Upper lobe of left lung (tissue), 6 donors: ENCODE measurements around the gene ATOH8. TPM values are rescaled to one million over a fixed set of nuclear protein-coding genes. Genes with fewer than 3 reads are reported as not detected.
A peak's percentile ranks its signal among the peaks of the same experiment; 100 is the strongest.
"Not testable (repeated sequence)": the region's sequence is repeated elsewhere in the genome, so short reads cannot be mapped to it uniquely, and the experiment has no call there.

ENCODE experiments used
- ATAC-seq, 2 donors: fragments of 200-7000 bp; cut with Tn5 transposase; one replicate each; pipeline ENCODE4 v1.9.1; 2022; ENCODE audit warnings: mild to moderate bottlenecking in 2 of 2, moderate library complexity in 2 of 2; ENCODE audit not compliant: low FRiP score in 2 of 2
- DNase-seq, 2 donors: peaks; one replicate each; pipeline ENCODE4 v3.0.0-alpha.2; 2019 to 2020
- H3K27ac ChIP-seq, 4 donors: fragments of 200-600 bp; sonication (generic); one replicate each; pipeline ENCODE4 v1.5.1; 2016 to 2019
- H3K27me3 ChIP-seq, 4 donors: fragments of 200-600 bp; sonication (generic); one replicate each; pipeline ENCODE4 v1.5.1; 2017 to 2019
- H3K36me3 ChIP-seq, 4 donors: fragments of 200-600 bp; sonication (generic); one replicate each; pipeline ENCODE4 v1.5.1; 2016 to 2019
- H3K4me1 ChIP-seq, 4 donors: fragments of 200-600 bp; sonication (generic); one replicate each; pipeline ENCODE4 v1.5.1; 2018 to 2019
- H3K4me3 ChIP-seq, 4 donors: fragments of 200-600 bp; sonication (generic); one replicate each; pipeline ENCODE4 v1.5.1; 2017 to 2019; ENCODE audit warnings: mild to moderate bottlenecking in 2 of 4, moderate library complexity in 1 of 4
- H3K9me3 ChIP-seq, 4 donors: fragments of 200-600 bp; sonication (generic); one replicate each; pipeline ENCODE4 v1.5.1; 2018 to 2019
- CTCF ChIP-seq, 6 experiments: fragments of 450-650 bp in 4 of 6; fragments of 200-600 bp in 2 of 6; sonication (generic) in 2 of 6; IDR thresholded peaks; one replicate each; pipeline ENCODE4 v1.5.1; 2016 to 2019; ENCODE audit warnings: antibody characterized with exemption in 6 of 6
- EP300 ChIP-seq, 4 donors: sonication (generic); formaldehyde crosslinking; IDR thresholded peaks; one replicate each; pipeline ENCODE4 v1.5.1; 2017; ENCODE audit warnings: antibody characterized with exemption in 4 of 4, control low read depth in 2 of 4
- POLR2A ChIP-seq, 4 donors: fragments of 450-650 bp; IDR thresholded peaks; one replicate each; pipeline ENCODE4 v1.5.1; 2016 to 2017; ENCODE audit warnings: antibody characterized with exemption in 4 of 4, mild to moderate bottlenecking in 2 of 4
- POLR2AphosphoS5 ChIP-seq, 2 donors: sonication (generic); formaldehyde crosslinking; IDR thresholded peaks; one replicate each; pipeline ENCODE4 v1.5.1; 2017; ENCODE audit warnings: antibody characterized with exemption in 2 of 2
- WGBS, 2 donors: methylation state at CpG; one replicate each; pipeline ENCODE4 v1.1.5; 2017 to 2018; 5-methylcytosine and 5-hydroxymethylcytosine counted together
- total RNA-seq, 6 donors: library from RNA; depleted of rRNA in 4 of 6; stranded (reverse); fragments of >200 nt in 4 of 6; gene quantifications; one replicate each; pipeline versions ENCODE4 v1.1.0 to v1.2.1, GENCODE V29; 2016 to 2021
- donor health status: DM: no; HTN: no; CAD: no; lungs with moderate emphysema.
- donor health status: DM: no; HTN: yes; CAD: no; lungs with severe emphysema.

The ATOH8 gene
- total RNA-seq, 6 donors from 2014 or later, result 60.2 to 121 (median 85.1) TPM

DNA sequence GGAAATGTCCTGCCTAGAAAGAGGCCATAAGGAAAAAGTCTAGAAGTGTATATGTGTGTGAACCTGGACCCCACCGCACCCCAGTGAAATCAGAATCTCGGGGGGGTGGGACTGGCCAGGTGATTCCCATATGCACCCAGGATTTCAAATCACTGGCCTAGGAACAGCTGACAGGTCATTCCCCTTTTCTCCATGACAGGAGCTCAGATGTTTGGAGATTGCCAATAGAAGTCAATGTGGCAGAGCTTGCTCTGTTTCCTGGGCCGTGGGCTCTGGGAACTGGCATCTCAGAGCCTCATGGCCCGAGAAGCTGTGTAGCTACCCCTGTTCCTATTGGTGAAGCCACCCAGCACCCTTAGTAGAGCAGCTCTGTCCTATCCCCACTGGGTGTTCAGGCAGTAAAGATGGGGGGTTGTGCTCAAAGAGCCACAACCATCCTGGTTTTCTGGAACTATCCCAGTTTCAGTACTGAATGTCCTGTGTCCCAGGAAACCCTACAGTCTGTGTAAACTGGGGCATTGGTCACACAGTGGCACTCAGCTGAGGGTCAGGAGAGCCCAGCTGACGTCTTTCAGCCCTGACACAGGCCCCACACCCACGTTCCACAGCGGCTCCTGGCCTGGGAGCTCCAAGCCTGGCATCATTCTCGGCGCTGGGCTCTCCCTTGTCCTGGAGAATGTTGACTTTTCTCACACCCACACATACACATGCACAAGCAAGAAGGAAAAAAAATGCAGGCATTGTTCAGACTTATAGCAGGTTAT is 40.8 kb upstream of the ATOH8 start:
- WGBS, 2 donors, result 45 to 46% methylated on average over 7 to 9 of the region's 9 CpGs
- Histone ChIP-seq H3K27ac (peak overlapping the region; percentile 94 to 98 (median 96)), H3K4me1 (peaks cover 64 to 89% (median 77%) of the 10 kb centered on the region in 4 donors), H3K36me3 (no peaks in the 10 kb centered on the region), H3K9me3 (no peaks in the 10 kb centered on the region), H3K27me3 (no peaks in the 10 kb centered on the region), H3K4me3 (peak overlapping the region in 3 of 4 donors; percentile 38 to 44 (median 39))
- ATAC-seq, result peak; percentile 65 to 84
- TF ChIP-seq EP300 (IDR thresholded peaks at IDR 0.05) (peak; percentile 92 to 100 (median 100)), POLR2AphosphoS5 (IDR thresholded peaks at IDR 0.05) (peak; percentile 93 to 98), CTCF (IDR thresholded peaks at IDR 0.05) (no peak), POLR2A (IDR thresholded peaks at IDR 0.05) (peak in 3 of 4 donors; percentile 26 to 87 (median 69))
- DNase-seq, result peak; percentile 83 to 97

DNA sequence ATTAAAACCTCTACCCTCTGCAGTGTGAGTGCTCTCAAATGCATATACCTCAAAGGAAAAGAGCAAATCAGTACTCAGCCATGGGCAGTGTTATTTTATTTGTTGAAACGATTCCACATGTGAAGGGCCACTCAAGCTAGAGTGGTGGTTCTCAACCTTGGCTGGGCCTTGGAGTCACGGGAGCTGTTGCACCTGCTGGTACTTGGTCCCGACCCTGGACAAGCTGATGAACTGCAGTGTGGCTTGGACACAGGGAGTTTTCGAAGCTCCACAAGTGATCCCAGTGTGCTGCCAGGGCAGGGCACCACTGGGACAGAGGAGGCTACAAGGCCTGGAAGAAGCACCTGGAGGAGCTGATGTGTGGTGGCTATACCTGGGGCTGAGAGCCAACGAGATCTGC is 40.0 kb upstream of the ATOH8 start:
- Histone ChIP-seq H3K27me3 (no peaks in the 10 kb centered on the region), H3K36me3 (no peaks in the 10 kb centered on the region), H3K4me1 (peaks cover 58 to 81% (median 70%) of the 10 kb centered on the region in 4 donors), H3K4me3 (no peak overlapping the region), H3K9me3 (no peaks in the 10 kb centered on the region), H3K27ac (peak overlapping the region; percentile 94 to 98 (median 96))
- WGBS, 2 donors, result 71 to 83% methylated on average over 5 of the region's 5 CpGs
- ATAC-seq, result peak in 1 of 2 donors; percentile 54
- peak; percentile 54 to 99 (median 88) for TF ChIP-seq EP300 (IDR thresholded peaks at IDR 0.05)
- TF ChIP-seq POLR2A (IDR thresholded peaks at IDR 0.05), result peak in 1 of 4 donors; percentile 59
- peak; percentile 79 to 90 for TF ChIP-seq POLR2AphosphoS5 (IDR thresholded peaks at IDR 0.05)
- peak in 1 of 6 experiments; percentile 39 for TF ChIP-seq CTCF (IDR thresholded peaks at IDR 0.05)
- DNase-seq, result peak in 1 of 2 donors; percentile 92

DNA sequence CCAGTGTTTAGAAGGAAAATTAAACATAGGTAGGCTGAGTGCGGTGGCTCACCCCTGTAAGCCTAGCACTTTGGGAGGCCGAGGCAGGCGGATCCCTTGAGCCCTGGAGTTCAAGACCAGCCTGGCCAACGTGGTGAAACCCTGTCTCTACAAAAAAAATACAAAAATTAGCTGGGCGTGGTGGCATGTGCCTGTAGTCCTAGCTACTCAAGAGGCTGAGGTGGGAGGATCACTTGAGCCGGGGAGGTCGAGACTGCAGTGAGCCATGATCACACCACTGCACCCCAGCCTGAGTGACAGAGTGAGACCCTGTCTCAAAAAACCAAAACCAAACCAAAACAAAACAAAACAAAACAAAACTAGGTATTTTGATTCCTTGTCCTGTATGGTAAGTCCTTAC is 39.4 kb upstream of the ATOH8 start:
- Histone ChIP-seq H3K27ac (peak overlapping the region; percentile 94 to 98 (median 96)), H3K4me1 (peaks cover 52 to 79% (median 64%) of the 10 kb centered on the region in 4 donors)
- H3K9me3 ChIP-seq, H3K27me3 ChIP-seq, H3K36me3 ChIP-seq, H3K4me3 ChIP-seq, ATAC-seq: not testable (repeated sequence)
- 62 to 71% methylated on average over 7 of the region's 7 CpGs for WGBS, 2 donors
- DNase-seq, result peak in 1 of 2 donors; percentile 51

DNA sequence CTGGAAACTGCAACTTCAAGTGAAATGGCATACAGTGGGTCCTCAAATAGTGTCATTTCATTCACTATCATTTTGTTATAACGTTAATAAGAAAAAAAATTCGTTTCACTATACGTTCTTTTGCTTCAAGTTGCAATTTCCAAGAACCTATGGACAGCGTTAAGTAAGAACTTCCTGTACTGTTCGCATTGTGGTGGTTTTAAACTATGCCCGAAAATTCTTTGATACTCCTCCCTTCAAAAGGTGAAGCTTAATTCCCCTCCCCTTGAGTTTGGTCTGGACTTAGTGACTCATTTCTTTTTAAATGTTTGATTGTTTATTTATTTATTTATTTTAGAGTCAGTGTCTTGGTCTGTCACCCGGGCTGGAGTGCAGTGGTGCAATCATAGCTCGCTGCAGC is 39.0 kb upstream of the ATOH8 start:
- peak overlapping the region; percentile 94 to 98 (median 96) for H3K27ac ChIP-seq
- DNase-seq (no peak), ATAC-seq (no peak)
- WGBS, 2 donors, result 44 to 58% methylated on average over 8 of the region's 8 CpGs
- no peaks in the 10 kb centered on the region for H3K9me3 ChIP-seq
- no peak overlapping the region for H3K4me3 ChIP-seq
- TF ChIP-seq POLR2A (IDR thresholded peaks at IDR 0.05), result no peak
- no peak for TF ChIP-seq EP300 (IDR thresholded peaks at IDR 0.05)
- no peak for TF ChIP-seq CTCF (IDR thresholded peaks at IDR 0.05)
- TF ChIP-seq POLR2AphosphoS5 (IDR thresholded peaks at IDR 0.05), result no peak
- no peaks in the 10 kb centered on the region for H3K36me3 ChIP-seq
- H3K27me3 ChIP-seq, result no peaks in the 10 kb centered on the region
- peaks cover 48 to 79% (median 60%) of the 10 kb centered on the region in 4 donors for H3K4me1 ChIP-seq

- H3K9me3 ChIP-seq, result no peaks in the 10 kb centered on the region
- peak overlapping the region in 2 of 4 donors; percentile 58 to 71 for H3K27ac ChIP-seq
- DNase-seq (peak in 1 of 2 donors; percentile 35), ATAC-seq (no peak)
- no peaks in the 10 kb centered on the region for H3K36me3 ChIP-seq
- peak in 1 of 4 donors; percentile 38 for TF ChIP-seq POLR2A (IDR thresholded peaks at IDR 0.05)
- no peak for TF ChIP-seq EP300 (IDR thresholded peaks at IDR 0.05)
- peaks cover 37 to 64% (median 46%) of the 10 kb centered on the region in 4 donors for H3K4me1 ChIP-seq
- no peaks in the 10 kb centered on the region for H3K27me3 ChIP-seq
- WGBS, 2 donors, result 62 to 79% methylated on average over 13 of the region's 13 CpGs
- no peak overlapping the region for H3K4me3 ChIP-seq
These were observed 37.4 kb upstream of the ATOH8 start for GRCh38 chr2:85716346-85716914.
